Fibroblast of lung (primary cell): Measurements from ENCODE around the gene ANKRD30A.
"Not testable (repeated sequence)": the region's sequence is repeated elsewhere in the genome, so short reads cannot be mapped to it uniquely, and the experiment has no call there.

Source experiments
- CTCF ChIP-seq, 2 donors: IDR thresholded peaks in 1 of 2; conservative IDR thresholded peaks in 1 of 2; 1 replicate in 1 of 2; 2 replicates in 1 of 2; pipeline ENCODE4 v1.5.1; 2011 to 2012; ENCODE audit warnings: low read length in 2 of 2, control low read depth in 1 of 2, inconsistent platforms in 1 of 2, low read depth in 1 of 2, mild to moderate bottlenecking in 1 of 2
- EZH2 ChIP-seq: IDR thresholded peaks from 2 replicates; pipeline ENCODE4 v1.5.1; 2012; ENCODE audit warnings: low read length, control low read depth, mild to moderate bottlenecking; ENCODE audit errors: missing control alignments

- not testable (repeated sequence) for TF ChIP-seq CTCF (conservative IDR thresholded peaks at IDR 0.05 in 1 of 2, IDR thresholded peaks at IDR 0.05 in 1 of 2; ENCODE audit: low read depth in 1 of 2, low read length in 2 of 2); EZH2
Observed at GRCh38 chr10:37171945-37172344, 46.5 kb downstream of the ANKRD30A start.
